ENCODE data around the gene ARHGEF17.

Gene ARHGEF17

DNA sequence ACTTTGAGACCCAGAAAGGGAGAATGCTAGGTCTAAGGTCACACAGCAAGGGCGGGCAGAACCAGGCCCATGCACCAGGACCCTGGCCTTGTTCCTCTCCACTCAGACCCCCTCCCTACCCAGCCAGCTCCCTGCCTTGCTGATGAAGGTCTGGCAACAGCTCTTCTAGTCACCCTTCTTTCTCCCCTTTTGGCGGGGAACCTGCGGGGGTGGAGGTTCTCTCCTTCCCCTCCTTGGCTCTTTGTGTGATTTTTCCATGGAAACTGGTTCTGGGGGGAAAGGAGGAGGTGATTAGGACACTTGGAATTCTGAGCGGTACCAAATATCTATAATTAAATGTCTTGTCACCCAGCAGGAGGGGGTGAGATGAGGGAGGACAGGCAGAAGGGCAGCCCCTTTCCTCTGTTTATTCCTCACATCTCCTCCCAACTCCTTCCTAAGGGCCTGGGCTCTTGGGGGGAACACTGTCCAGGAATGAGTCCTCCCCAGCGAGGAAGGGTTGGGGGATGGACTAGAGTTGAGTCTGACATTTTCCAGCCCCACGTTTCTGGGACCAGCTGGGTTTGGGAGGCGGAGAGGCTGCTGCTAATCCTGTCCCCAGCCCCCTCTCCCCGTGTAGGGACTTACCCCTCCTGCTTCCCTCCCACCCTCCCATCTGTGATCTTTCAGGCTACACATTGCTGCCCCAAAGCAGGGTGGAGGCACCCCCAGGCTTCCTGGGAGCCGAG lies 7.4 kb downstream of the ARHGEF17 start:
- DNase-seq = peak; percentile 65

GRCh38 chr11:73316422-73316821 lies 8.3 kb downstream of the ARHGEF17 start:
- DNase-seq = no peak

DNA sequence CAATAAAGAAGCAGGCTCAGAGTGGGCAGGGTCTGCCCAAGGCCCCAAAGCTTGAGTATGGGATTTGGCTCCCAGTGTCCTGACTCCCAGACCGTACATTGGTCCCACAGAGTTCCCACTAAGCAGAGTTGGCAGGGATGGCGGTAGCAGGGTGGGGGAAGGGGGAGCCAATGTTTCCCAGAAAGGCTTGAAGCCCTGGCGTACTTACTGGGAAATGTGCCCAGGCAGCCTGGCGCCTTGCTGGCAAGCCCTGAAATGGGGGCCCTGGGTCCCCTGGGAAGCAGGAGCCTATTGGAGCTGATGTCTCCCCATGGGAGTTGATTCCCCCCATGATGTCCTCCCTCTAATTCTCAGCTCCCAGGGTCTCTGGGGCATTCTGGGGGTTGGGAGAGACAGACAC lies 9.3 kb downstream of the ARHGEF17 start:
- DNase-seq = no peak

- DNase-seq = no peak
These were observed 9.7 kb downstream of the ARHGEF17 start for GRCh38 chr11:73317803-73318202.

GRCh38 chr11:73318501-73319011 lies 10.5 kb downstream of the ARHGEF17 start:
- no peak for DNase-seq

- peak; percentile 47 for DNase-seq
These were observed 12.9 kb downstream of the ARHGEF17 start for GRCh38 chr11:73320763-73321603.

DNA sequence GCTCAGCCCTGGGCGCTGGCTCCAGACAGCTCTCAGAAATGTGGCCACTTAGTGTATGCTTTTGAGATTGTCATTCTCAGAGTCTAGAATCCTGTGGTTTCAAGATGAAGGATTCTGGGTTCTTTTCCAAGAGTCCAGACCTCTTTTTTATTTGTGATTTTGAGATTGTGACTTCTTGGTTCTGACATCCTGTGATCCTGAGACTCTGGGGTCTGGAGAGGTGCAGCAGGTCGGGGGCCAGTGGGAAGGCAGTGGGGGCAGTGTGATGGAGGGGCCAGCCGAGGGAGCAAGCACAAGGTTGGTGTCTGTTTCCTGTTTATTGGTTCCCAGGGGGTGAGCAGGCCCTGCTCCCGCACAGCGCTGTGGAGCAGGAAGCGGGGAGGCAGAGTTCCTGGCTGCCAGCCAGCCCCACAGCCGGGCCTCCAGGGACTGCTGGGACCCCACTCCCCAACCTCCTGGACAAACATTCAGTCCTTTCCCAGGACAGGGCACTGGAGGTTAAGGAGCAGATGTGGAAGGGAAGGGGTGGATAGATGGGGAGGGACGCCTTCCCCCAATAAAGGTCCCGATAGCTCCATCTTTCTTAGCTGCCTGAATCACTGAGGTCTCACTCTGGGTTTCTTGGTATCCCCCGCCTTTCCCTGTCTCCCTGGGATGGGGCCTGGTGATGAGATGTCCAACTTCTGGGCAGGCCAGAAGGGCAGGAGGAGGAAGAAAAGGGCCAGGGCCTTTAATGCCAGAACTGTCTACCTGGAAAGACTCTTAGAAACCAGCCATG lies 13.7 kb downstream of the ARHGEF17 start:
- peak; percentile 79 for DNase-seq

- peak; percentile 54 for DNase-seq
These were observed 14.6 kb downstream of the ARHGEF17 start for GRCh38 chr11:73322382-73323306.

DNA sequence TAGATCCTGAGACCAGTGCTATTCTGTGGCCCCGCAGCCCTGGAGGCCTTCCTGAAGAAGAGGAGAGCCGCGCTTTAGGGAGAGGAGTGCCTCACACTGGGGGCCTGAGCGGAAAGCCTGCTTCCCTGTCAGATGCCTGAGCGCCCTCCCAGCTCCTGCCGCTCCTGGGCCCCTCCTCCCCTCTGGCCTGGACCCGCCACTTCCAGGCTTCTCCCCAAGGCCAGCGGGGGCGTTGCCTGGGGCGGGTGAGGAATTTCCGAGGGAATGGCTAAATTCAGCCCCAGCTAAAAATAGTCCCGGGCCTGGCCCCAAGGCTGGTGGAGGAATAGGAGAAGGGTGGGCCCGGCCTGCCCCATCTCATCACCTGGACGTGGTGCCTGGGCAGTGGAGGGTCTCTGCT lies 15.4 kb downstream of the ARHGEF17 start:
- peak; percentile 88 for DNase-seq

- no peak for DNase-seq
These were observed 16.0 kb downstream of the ARHGEF17 start for GRCh38 chr11:73324116-73324515.

DNA sequence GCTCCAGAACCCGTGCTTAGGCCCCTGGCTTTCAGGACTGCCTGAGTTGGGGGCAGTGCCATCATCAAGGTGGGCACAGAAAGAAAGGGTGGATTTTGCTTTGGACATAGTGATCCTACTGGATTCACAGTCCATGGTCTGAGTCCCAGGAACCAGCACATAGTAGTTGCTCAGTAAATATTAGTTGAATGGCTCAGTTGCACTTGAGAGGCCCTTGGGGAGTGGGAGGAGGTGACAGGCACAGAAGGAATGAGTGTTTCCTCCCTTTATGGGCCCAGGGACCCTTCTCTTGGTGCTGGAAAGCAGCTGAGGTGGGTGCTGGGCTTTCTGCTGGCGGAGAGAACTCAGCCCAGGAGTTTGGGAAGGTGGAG lies 16.6 kb downstream of the ARHGEF17 start:
- no peak for DNase-seq

GRCh38 chr11:73325036-73325981 lies 17.2 kb downstream of the ARHGEF17 start:
- peak; percentile 69 for DNase-seq

- peak; percentile 65 for DNase-seq
These were observed 19.1 kb downstream of the ARHGEF17 start for GRCh38 chr11:73326929-73327811.

DNA sequence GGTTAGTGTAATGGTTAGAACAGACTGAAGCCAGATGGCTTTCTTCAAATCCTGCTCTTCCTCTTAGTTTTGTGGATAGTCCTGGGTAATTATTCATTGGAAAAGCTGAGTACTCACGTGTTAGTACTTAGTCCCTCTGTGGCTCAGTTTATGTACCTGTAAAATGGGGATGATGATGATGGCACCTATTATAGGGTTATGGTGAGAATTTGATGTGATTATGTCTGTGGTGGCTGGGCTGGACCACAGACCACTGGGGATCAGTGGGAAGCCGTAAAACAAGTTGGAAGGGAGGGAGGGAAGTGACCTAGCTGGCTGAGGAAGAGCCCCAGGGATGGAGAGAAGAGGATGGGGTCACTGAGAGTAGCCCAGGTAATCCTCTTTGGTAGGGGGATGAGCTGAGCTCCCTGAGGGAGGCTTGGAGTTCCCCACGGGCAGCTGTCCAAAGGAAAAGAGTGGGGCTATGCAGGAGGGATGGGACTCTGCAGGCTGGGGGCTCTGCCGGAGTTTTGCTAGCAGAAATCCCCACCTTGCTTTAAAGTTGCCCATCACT lies 19.8 kb downstream of the ARHGEF17 start:
- no peak for DNase-seq

DNA sequence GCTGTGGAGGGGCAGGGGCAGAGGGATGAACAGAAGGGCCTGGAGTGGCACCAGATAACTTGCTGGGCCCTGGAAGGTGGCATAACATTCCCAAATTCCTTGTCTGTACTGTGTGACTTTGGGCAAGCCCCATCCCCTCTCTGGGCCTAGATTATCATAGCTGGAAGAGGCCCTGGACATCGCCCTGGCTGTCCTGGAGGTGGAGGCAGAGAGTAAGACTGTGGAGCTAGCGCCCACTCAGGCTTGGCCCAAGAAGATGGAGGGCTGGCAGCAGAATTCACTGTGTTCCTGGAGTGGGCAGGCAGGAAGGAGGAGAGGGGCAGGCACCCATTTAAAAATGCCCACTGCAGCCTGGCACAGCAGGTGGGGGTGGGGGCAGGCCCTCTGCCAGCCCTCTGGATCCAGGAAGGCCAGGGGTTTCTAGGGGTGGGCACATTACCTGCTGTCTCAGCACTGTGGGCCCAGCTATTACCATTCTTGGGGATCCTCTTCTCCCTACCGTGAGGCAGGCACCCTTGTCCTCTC lies 22.6 kb downstream of the ARHGEF17 start:
- no peak for DNase-seq

DNA sequence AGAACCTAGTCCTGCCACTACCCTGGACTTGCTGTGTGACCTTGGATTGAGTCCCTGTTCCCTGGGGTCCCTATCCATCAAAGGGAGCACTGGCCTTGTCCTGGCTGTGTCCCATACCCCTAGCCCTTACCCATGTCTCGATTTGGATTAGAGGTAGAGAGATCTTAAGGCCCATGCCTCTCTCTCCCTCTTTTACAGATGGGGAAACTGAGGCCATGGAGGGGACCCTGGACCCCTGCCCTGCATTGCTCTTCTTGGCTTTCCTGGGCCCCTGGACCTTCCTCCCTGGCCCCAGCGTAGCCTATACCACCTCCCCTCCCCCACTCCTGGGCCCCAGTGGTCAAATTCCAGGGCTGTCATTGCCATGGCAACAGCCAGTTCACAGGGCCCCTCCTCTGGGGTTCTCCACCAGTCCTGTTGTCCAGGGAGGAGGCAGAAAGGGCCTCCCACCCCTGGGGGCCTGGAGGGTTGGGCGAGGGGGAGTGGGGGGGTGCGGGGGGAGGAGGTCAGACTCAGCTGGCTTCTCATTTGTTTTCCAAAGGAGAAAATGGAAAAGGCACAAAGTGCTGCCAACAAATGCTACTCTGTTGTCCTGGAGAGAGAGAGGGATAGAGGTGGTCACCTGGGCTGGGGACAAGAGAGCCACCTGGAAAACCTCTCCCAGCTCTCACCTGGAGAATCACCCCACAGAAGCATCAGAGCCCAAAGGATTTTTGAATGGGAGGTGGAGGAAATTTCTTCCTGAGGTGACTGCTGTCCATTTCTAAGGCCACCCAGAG lies 23.3 kb downstream of the ARHGEF17 start:
- DNase-seq = peak; percentile 48

DNA sequence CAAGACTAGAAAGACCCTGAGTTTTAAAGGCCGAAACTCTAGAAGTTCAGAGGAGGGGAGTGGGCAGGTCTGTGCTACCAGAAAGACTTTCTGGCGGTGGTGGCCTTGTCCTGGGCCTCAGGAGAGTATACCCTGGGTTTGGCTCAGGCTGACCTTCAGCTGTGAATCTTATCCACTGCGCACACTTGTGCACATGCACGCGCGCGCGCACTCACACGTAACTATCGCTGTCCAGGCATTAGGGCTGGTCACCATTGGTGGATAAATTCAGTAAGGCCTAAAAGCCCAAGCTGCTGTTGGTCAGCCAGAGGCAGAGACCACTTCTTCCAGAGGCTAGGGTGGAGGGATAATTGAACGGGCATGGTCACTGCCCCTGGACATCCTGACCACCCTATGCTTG lies 25.1 kb downstream of the ARHGEF17 start:
- no peak for DNase-seq

DNA sequence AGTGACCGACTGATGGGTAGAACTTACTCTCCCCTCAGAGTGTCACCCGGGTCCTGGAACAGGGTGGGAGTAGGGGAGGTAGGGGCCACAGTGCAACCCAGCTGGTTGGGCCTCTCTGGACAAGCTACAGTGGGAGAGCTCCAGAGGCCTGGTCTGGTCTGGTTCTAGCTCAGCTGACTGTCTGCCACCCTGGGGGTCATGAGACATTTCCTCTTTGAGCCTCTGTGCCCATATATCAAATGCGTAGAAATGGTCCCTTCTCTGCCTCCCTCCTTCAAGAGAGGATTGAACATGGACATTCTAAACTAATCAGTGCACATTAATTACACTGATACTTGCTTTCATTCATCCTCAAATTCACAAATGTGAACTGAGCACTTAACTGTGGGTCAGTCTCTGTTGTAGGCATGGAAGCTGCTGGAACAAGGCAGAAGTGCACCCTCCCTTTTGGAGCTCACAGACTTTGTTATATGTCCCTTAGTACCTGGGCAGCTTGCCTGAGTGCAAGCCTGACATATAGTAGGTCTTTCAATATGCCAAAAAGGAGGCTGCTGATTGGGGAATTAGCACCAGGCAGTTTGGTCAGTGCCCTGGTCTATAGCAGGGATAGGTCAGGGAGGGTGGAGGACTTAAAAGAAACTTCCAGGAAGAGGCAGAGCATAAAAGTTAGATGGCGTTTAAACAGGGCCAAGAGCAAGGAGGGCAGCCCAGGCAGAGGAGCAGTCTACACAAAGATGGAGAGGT lies 25.7 kb downstream of the ARHGEF17 start:
- no peak for DNase-seq

Measured in fibroblast of skin of right biceps (primary cell).